Stimulated activated naive CD8-positive, alpha-beta T cell treated with anti-CD3 and anti-CD28 coated beads, Interleukin-15, amount 100 ng/mL, for 72 hours (primary cell): ENCODE measurements around the gene TXLNB.

Experiments
- ATAC-seq: fragments of 150-1000 bp; cut with Tn5 transposase; 2 replicates; pipeline ENCODE4 v1.10.0; 2021; ENCODE audit warnings: mild to moderate bottlenecking, moderate library complexity
- DNase-seq, 2 donors: peaks; one replicate each; pipeline ENCODE4 v3.0.0; 2021 to 2022
- H3K27ac Mint-ChIP-seq, 2 donors: one replicate each; pipeline ENCODE4 v1.8.0; 2022; ENCODE audit warnings: mild to moderate bottlenecking in 2 of 2, mixed read lengths in 2 of 2, moderate library complexity in 2 of 2
- H3K27me3 Mint-ChIP-seq: one replicate; pipeline ENCODE4 v1.8.0; 2022; ENCODE audit warnings: mixed read lengths
- H3K4me1 Mint-ChIP-seq: one replicate; pipeline ENCODE4 v1.8.0; 2022; ENCODE audit warnings: mild to moderate bottlenecking, mixed read lengths
- H3K4me3 Mint-ChIP-seq, 2 donors: one replicate each; pipeline ENCODE4 v1.8.0; 2022; ENCODE audit warnings: mild to moderate bottlenecking in 2 of 2, mixed read lengths in 2 of 2, moderate library complexity in 1 of 2
- H3K9me3 Mint-ChIP-seq, 2 donors: one replicate each; pipeline ENCODE4 v1.8.0; 2022; ENCODE audit warnings: mixed read lengths in 2 of 2

Gene TXLNB

GRCh38 chr6:139198529-139199288 is 93.1 kb downstream of the TXLNB start:
- Mint-ChIP-seq H3K27ac (no peak overlapping the region), H3K4me3 (no peak overlapping the region), H3K9me3 (peaks cover 0 to 18% of the 10 kb centered on the region in 2 donors), H3K4me1 (no peaks in the 10 kb centered on the region), H3K27me3 (no peaks in the 10 kb centered on the region)
- ATAC-seq = no peak
- no peak for DNase-seq

GRCh38 chr6:139194740-139195139 is 97.1 kb downstream of the TXLNB start:
- ATAC-seq = no peak
- no peak overlapping the region for H3K27ac Mint-ChIP-seq
- H3K27me3 Mint-ChIP-seq = no peaks in the 10 kb centered on the region
- peaks cover 6% of the 10 kb centered on the region for H3K4me1 Mint-ChIP-seq
- H3K9me3 Mint-ChIP-seq = peaks cover 0 to 18% of the 10 kb centered on the region in 2 donors
- DNase-seq = no peak
- H3K4me3 Mint-ChIP-seq = no peak overlapping the region
